WERI-Rb-1 (cell line): ENCODE measurements around the gene PLEK.

Experiments used
- DNase-seq: peaks from one replicate; pipeline ENCODE4 v3.0.0-alpha.2; 2020
- H3K27ac ChIP-seq: fragments of 250-450 bp; sonication (Bioruptor Pico); 2 replicates; pipeline ENCODE4 v1.5.1; 2020; ENCODE audit warnings: mild to moderate bottlenecking, moderate library complexity
- H3K27me3 ChIP-seq: fragments of 250-450 bp; sonication (Bioruptor Pico); 2 replicates; pipeline ENCODE4 v1.5.1; 2021; ENCODE audit warnings: mild to moderate bottlenecking, low read depth, moderate library complexity; ENCODE audit not compliant: insufficient read depth, severe bottlenecking
- H3K36me3 ChIP-seq: fragments of 250-450 bp; sonication (Bioruptor Pico); 2 replicates; pipeline ENCODE4 v1.5.1; 2020; ENCODE audit warnings: mild to moderate bottlenecking, moderate library complexity
- H3K4me3 ChIP-seq: 2 replicates; pipeline ENCODE4 v1.5.1; 2011; ENCODE audit warnings: low read depth, mild to moderate bottlenecking, control low read depth, low read length
- H3K9me3 ChIP-seq: fragments of 250-450 bp; sonication (Bioruptor Pico); 2 replicates; pipeline ENCODE4 v1.5.1; 2021; ENCODE audit warnings: mild to moderate bottlenecking, moderate library complexity; ENCODE audit not compliant: severe bottlenecking
- TF ChIP-seq, protein P1 (sequence below): IDR thresholded peaks from 2 replicates; pipeline ENCODE4 v1.5.1; 2011; ENCODE audit warnings: low read depth, mild to moderate bottlenecking, control low read depth, inconsistent platforms, low read length

Gene PLEK

GRCh38 chr2:68426446-68426845, 61.4 kb downstream of the PLEK start:
- Histone ChIP-seq H3K27me3 (peaks cover 3% of the 10 kb centered on the region), H3K4me3 (no peak overlapping the region), H3K27ac (no peak overlapping the region), H3K9me3 (no peaks in the 10 kb centered on the region), H3K36me3 (no peaks in the 10 kb centered on the region)
- no peak for DNase-seq
- TF ChIP-seq, protein P1, sequence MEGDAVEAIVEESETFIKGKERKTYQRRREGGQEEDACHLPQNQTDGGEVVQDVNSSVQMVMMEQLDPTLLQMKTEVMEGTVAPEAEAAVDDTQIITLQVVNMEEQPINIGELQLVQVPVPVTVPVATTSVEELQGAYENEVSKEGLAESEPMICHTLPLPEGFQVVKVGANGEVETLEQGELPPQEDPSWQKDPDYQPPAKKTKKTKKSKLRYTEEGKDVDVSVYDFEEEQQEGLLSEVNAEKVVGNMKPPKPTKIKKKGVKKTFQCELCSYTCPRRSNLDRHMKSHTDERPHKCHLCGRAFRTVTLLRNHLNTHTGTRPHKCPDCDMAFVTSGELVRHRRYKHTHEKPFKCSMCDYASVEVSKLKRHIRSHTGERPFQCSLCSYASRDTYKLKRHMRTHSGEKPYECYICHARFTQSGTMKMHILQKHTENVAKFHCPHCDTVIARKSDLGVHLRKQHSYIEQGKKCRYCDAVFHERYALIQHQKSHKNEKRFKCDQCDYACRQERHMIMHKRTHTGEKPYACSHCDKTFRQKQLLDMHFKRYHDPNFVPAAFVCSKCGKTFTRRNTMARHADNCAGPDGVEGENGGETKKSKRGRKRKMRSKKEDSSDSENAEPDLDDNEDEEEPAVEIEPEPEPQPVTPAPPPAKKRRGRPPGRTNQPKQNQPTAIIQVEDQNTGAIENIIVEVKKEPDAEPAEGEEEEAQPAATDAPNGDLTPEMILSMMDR: no peak

GRCh38 chr2:68426848-68427579, 61.9 kb downstream of the PLEK start:
- DNase-seq: no peak
- H3K9me3 ChIP-seq: no peaks in the 10 kb centered on the region

DNA sequence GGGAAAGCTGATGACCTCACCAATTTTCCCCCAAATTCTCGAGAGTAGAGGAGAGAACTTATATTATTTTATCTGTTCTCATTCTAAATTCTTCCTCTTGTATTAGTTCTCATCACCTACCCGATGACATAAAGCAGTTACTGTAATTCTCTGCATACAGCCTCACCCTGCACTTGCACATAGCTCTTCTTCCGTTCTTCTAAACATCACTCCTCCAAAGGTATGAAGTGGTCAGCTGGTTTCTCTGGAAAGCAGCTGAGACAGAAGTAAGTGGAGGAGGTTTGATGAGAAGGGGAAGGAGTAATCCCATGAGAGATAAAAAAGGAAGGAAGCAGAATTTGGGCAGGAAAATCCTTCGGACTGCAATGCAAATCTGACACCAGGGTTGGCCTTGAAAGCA, 63.0 kb downstream of the PLEK start:
- TF ChIP-seq, protein P1: no peak
- no peaks in the 10 kb centered on the region for H3K36me3 ChIP-seq
- no peak for DNase-seq
- H3K27me3 ChIP-seq: peaks cover 3% of the 10 kb centered on the region
- no peak overlapping the region for H3K27ac ChIP-seq
- H3K4me3 ChIP-seq: no peak overlapping the region
- no peaks in the 10 kb centered on the region for H3K9me3 ChIP-seq

More at GRCh38 chr2:68426848-68427579, 61.9 kb downstream of the PLEK start:
- TF ChIP-seq, protein P1: no peak
- no peak overlapping the region for H3K4me3 ChIP-seq
- H3K36me3 ChIP-seq: no peaks in the 10 kb centered on the region
- peaks cover 3% of the 10 kb centered on the region for H3K27me3 ChIP-seq
- H3K27ac ChIP-seq: no peak overlapping the region

- TF ChIP-seq, protein P1: no peak
- Histone ChIP-seq H3K36me3 (no peaks in the 10 kb centered on the region), H3K4me3 (no peak overlapping the region), H3K27me3 (peaks cover 3% of the 10 kb centered on the region), H3K9me3 (no peaks in the 10 kb centered on the region), H3K27ac (no peak overlapping the region)
- no peak for DNase-seq
Measured at GRCh38 chr2:68428746-68429145, 63.7 kb downstream of the PLEK start.

- Histone ChIP-seq H3K36me3 (no peaks in the 10 kb centered on the region), H3K27ac (no peak overlapping the region)
- TF ChIP-seq, protein P1: no peak
Measured at GRCh38 chr2:68429311-68429826, 64.3 kb downstream of the PLEK start.

More at GRCh38 chr2:68429311-68429826, 64.3 kb downstream of the PLEK start:
- Histone ChIP-seq H3K9me3 (no peaks in the 10 kb centered on the region), H3K4me3 (no peak overlapping the region), H3K27me3 (peaks cover 3% of the 10 kb centered on the region)
- no peak for DNase-seq
